AG09319 (cell line): ENCODE data around the gene CCDC88C.

Source experiments
- DNase-seq: peaks from one replicate; pipeline ENCODE4 v3.0.0-alpha.2; 2010; ENCODE audit warnings: low read depth; ENCODE audit errors: extremely low read depth
- TF ChIP-seq, protein P1 (sequence below): IDR thresholded peaks from 2 replicates; pipeline ENCODE4 v1.5.1; 2011; ENCODE audit warnings: low read depth, mild to moderate bottlenecking, inconsistent platforms, low read length, moderate library complexity

Gene CCDC88C

DNA sequence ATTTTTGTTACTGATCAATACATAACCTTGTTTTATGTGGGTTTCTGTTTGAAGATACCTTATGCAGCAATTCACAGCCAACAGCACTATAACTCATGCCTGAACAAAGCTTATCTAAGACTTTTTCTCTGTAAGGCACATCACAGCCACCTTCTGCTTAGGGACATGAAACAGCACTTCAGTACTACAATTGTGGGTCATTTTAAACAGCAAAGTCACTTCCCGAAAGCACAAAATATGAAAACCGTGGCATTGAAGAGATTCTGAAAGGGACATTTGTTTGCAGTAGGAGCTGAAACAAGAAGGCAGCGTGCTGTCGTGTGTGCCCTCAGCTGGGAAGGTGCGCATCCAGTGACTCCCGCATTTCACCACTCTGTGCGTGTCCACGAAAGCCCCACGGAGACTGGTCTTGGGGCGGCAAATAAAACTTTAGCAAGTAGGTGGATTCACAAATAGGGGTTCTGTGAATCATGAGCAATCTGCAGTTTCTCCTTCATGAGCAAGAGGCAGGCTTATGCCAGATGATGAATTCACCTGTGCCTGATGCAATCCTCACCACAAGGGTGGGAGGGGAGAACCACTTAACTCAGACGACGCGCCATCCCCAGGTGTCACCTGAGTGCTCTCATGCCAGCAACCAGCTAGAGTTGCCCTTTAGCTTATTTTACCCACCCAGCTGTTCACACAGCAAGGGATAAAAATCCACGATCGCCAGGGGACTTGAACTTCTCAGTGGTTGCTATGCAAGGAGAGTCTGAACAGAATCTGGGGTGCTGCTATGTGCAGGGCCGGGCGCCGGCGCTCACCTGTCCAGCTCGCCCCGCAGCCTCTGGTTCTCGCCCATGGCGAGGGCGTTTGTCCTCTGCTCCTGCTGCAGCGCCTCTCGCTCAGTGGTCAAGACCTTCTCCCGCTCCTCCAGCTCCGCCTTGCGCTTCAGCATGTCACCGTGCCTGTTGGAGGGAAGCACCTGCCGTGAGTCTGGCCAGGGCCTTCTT, 118.2 kb downstream of the CCDC88C start:
- no peak for DNase-seq

DNA sequence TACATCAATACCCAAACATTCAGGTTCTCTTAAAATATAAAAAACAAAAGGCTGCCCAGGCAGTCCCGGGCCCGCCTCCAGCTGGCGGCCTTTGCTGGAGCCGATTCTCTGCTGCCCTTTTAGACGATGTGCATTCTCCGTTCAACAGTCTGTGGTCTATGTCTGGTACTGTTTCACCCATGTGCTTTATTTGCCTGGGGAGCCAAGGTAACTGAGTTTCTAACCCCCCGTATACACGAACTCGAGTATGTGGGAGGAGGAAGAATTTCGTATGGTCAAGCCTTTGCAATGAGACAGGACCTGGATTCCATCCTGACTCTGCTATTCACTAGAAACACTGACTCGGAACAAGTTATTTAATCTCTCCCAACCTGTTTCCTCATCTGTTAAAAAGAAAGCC, 119.0 kb downstream of the CCDC88C start:
- TF ChIP-seq, protein P1, sequence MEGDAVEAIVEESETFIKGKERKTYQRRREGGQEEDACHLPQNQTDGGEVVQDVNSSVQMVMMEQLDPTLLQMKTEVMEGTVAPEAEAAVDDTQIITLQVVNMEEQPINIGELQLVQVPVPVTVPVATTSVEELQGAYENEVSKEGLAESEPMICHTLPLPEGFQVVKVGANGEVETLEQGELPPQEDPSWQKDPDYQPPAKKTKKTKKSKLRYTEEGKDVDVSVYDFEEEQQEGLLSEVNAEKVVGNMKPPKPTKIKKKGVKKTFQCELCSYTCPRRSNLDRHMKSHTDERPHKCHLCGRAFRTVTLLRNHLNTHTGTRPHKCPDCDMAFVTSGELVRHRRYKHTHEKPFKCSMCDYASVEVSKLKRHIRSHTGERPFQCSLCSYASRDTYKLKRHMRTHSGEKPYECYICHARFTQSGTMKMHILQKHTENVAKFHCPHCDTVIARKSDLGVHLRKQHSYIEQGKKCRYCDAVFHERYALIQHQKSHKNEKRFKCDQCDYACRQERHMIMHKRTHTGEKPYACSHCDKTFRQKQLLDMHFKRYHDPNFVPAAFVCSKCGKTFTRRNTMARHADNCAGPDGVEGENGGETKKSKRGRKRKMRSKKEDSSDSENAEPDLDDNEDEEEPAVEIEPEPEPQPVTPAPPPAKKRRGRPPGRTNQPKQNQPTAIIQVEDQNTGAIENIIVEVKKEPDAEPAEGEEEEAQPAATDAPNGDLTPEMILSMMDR = no peak
- no peak for DNase-seq

More for the DNA sequence above, 118.2 kb downstream of the CCDC88C start:
- TF ChIP-seq, protein P1 = no peak

DNA sequence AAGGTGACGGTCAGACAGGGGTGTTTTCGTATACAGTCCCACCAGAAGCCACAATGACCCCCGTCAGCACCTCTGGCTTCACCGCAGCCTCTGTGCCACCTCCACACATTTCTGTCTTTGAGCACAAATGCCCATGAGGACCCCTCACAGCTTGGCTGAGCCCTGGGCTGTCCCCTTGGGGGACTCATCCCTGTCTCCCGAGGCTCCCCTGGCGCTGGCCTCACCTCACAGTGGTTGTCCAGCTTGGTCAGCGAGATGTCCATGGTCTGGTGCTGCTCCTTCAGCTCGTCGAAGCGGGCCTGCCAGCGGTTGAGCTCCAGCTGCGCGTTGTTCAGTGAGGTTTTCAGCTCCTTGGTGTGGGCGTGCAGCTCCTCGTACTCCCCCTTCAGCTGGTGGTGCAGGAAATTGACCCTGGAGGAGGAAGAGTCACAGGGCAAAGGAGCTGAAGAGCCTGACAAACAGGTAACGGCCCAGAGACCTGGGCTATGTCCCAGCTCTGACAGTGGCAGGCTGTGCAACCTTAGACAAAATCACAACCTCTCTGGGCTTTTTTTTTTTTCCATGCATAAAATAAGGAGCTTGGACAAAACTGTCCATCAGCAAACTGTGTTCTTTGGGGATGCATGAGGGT, 120.4 kb downstream of the CCDC88C start:
- DNase-seq = no peak
- TF ChIP-seq, protein P1 = no peak

- TF ChIP-seq, protein P1 = no peak
- DNase-seq = no peak
Observed at GRCh38 chr14:91295851-91296796, 121.5 kb downstream of the CCDC88C start.

GRCh38 chr14:91295276-91295845, 122.3 kb downstream of the CCDC88C start:
- no peak for DNase-seq
- TF ChIP-seq, protein P1 = no peak

DNA sequence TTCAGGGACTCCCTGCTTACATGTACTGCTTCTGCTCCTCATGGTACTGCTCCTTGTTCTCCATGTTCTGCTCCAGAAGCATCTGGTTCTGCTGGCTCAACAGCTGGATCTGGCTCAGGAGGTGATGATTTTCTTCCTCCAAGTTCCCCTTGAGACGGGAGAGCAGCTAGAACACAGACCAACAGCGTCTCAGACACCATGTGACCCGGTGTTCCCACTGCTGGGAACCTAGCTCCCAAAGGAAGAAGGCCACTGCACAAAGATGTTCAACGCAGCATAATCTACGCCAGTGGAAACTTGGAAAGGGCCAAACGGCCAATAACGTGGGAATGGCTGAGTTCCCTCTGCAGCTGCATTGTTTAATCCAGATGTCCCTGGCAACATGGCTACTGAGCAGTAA, 123.5 kb downstream of the CCDC88C start:
- TF ChIP-seq, protein P1 = no peak
- DNase-seq = no peak
